GM12892 (cell line): ENCODE measurements around the gene ZNF771.

Source experiments
- POLR2A ChIP-seq: IDR thresholded peaks from 2 replicates; pipeline ENCODE4 v1.6.1; 2011; ENCODE audit warnings: low read depth, low read length, control low read depth
- POLR2AphosphoS5 ChIP-seq: IDR thresholded peaks from 2 replicates; pipeline ENCODE4 v1.6.1; 2011; ENCODE audit warnings: low read depth, low read length, control low read depth

DNA sequence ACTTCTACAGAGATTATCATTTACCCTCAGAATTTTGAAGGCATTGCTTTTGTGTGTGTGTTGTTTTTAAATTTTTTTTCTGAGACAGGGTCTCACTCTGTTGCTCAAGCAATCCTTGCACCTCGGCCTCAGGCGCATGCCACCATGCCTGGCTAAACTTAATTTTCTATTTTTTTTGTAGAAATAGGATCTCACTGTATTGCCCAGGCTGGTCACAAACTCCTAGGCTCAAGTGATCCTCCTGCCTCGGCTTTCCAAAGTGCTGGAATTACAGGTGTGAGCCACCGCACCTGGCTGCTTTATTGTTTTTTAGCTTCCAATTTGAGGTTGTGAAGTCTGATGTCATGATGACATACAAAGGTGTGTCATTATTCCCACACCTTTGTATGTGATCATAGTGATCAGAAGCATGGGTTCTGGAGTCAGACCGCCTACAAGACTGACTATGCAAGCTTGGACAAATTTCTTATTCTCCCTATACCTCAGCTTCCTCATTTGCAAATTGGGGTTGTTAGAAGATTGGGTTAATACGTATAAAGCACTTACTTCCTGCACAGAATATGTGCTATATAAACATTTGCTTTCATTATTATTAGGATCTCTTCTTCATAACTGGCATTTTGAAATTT, 32.4 kb downstream of the ZNF771 start:
- TF ChIP-seq POLR2AphosphoS5 = no peak
- no peak for TF ChIP-seq POLR2A
